VCaP (cell line): ENCODE data around the gene HSF5.

Source experiments
- H3K27ac ChIP-seq: fragments of 450-650 bp; 2 replicates; pipeline ENCODE4 v1.5.1; 2017
- CTCF ChIP-seq: fragments of 450-650 bp; conservative IDR thresholded peaks from 2 replicates; pipeline ENCODE4 v1.5.1; 2017; ENCODE audit warnings: mild to moderate bottlenecking, moderate library complexity

The HSF5 gene

GRCh38 chr17:58377661-58378060, 110.5 kb downstream of the HSF5 start:
- peak overlapping the region; percentile 90 for H3K27ac ChIP-seq
- TF ChIP-seq CTCF, result no peak

- no peak for TF ChIP-seq CTCF
Measured at GRCh38 chr17:58377093-58377601, 111.1 kb downstream of the HSF5 start.

GRCh38 chr17:58376472-58377000, 111.7 kb downstream of the HSF5 start:
- TF ChIP-seq CTCF, result no peak

More at GRCh38 chr17:58377093-58377601, 111.1 kb downstream of the HSF5 start:
- H3K27ac ChIP-seq, result peak overlapping the region; percentile 90

GRCh38 chr17:58375811-58376210, 112.4 kb downstream of the HSF5 start:
- no peak for TF ChIP-seq CTCF
- peak overlapping the region; percentile 90 for H3K27ac ChIP-seq

More at GRCh38 chr17:58376472-58377000, 111.7 kb downstream of the HSF5 start:
- H3K27ac ChIP-seq, result peak overlapping the region; percentile 90

- H3K27ac ChIP-seq, result peak overlapping the region; percentile 90
- no peak for TF ChIP-seq CTCF
Measured at GRCh38 chr17:58375256-58375655, 113.0 kb downstream of the HSF5 start.

- H3K27ac ChIP-seq, result no peak overlapping the region
- no peak for TF ChIP-seq CTCF
Measured at GRCh38 chr17:58373923-58374322, 114.3 kb downstream of the HSF5 start.

GRCh38 chr17:58373003-58373402, 115.2 kb downstream of the HSF5 start:
- H3K27ac ChIP-seq, result no peak overlapping the region
- no peak for TF ChIP-seq CTCF
